Brain microvascular endothelial cell (primary cell): ENCODE results near the gene ABTB1.

Experiments
- DNase-seq: peaks from one replicate; pipeline ENCODE4 v3.0.0-alpha.2; 2020
- H3K27ac ChIP-seq: fragments of 250-450 bp; sonication (Bioruptor Pico); 2 replicates; pipeline ENCODE4 v1.5.1; 2020; ENCODE audit warnings: mild to moderate bottlenecking, moderate library complexity
- H3K27me3 ChIP-seq: fragments of 250-450 bp; sonication (Bioruptor Pico); replicated peaks from 2 replicates; pipeline ENCODE4 v1.5.1; 2020; ENCODE audit warnings: mild to moderate bottlenecking
- H3K36me3 ChIP-seq: fragments of 250-450 bp; sonication (Bioruptor Pico); replicated peaks from 2 replicates; pipeline ENCODE4 v1.5.1; 2020; ENCODE audit warnings: mild to moderate bottlenecking
- H3K4me3 ChIP-seq: 2 replicates; pipeline ENCODE4 v1.5.1; 2011; ENCODE audit warnings: low read depth, mild to moderate bottlenecking, control low read depth, low read length, moderate library complexity
- in situ Hi-C: cut with HindIII; loops from 2 replicates; pipeline ENCODE4 v1.10.0; 2017; ENCODE audit warnings: low sequenced_read_pairs, low pct_ligation_motif_present
- TF ChIP-seq, protein P1 (sequence below): IDR thresholded peaks from 2 replicates; pipeline ENCODE4 v1.5.1; 2011; ENCODE audit warnings: low read depth, mild to moderate bottlenecking, moderate library complexity, low read length, control low read depth, inconsistent platforms; ENCODE audit errors: missing control alignments

ABTB1 gene

DNA sequence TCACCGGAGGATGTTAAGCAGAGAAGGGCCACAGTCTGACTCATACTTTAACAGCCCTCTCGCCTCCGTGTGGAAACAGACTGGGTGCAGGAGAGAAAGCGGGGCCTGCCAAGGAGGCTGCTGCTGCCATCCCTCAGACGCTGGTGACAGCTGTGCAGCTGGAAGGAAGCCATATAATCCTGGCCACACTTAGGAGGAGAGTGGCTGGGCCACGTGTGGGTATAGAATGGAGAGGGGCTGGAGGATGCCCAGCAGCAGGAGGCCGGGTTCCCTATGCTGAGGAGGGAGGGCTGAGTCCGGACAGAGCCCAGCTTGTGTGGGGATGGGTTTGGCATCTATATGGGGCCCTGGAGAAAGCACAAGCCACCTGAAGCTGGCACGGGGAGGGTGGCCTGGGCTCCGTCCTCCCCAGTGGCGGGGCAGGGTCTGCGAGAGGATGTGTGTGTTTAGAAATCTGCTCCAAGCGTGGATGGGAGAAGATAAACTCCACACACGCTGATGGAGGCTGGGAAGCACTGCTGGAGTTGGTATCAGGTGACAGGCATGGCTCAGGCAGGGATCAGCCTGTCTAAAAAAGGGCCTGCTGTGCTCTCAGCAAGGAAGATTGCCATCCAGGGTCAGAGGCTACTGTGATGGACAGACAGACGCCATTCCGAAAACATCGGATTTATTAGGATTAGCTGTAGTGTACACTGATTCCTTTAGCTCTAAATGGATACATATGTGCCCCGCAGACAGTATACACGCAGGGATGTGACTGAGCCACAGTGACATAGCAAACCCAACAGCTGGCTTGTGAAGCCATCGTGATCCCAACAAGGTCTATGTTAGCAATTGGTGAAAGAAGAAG, 15.9 kb downstream of the ABTB1 start:
- H3K27me3 ChIP-seq = no peaks in the 10 kb centered on the region
- H3K36me3 ChIP-seq = no peaks in the 10 kb centered on the region
- TF ChIP-seq, protein P1, sequence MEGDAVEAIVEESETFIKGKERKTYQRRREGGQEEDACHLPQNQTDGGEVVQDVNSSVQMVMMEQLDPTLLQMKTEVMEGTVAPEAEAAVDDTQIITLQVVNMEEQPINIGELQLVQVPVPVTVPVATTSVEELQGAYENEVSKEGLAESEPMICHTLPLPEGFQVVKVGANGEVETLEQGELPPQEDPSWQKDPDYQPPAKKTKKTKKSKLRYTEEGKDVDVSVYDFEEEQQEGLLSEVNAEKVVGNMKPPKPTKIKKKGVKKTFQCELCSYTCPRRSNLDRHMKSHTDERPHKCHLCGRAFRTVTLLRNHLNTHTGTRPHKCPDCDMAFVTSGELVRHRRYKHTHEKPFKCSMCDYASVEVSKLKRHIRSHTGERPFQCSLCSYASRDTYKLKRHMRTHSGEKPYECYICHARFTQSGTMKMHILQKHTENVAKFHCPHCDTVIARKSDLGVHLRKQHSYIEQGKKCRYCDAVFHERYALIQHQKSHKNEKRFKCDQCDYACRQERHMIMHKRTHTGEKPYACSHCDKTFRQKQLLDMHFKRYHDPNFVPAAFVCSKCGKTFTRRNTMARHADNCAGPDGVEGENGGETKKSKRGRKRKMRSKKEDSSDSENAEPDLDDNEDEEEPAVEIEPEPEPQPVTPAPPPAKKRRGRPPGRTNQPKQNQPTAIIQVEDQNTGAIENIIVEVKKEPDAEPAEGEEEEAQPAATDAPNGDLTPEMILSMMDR = no peak
- H3K27ac ChIP-seq = no peak overlapping the region
- in situ Hi-C loops = no loop called here
- no peak overlapping the region for H3K4me3 ChIP-seq
- DNase-seq = peak; percentile 25

DNA sequence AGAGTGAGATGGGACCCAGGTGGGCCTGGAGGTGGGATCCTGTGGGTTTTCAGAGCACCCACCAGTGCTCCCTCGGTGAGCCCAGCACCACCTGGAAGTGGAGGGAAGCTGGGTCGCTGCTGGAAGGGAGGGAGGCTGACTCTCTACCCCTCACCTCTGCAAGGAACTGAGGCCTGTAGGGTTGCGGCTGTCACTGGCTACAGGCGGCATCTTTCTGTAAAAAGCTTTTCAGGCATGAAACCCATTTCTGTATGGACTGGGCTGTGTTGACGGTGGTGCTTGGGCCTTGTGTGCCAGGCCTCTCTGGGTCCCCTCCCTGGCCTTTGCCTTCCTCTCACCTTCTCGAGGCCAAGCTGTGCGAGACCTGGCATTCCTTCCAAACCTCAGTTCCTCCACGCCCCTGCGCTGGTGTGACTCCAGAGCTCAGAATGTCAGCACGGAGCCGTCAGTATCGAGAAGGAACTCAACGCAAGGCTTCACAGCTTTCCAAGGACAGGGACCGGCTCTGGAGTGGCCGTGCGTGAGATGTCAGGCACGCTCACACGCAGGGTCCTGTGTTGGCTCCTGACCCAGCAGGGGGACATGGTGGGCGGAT, 16.6 kb downstream of the ABTB1 start:
- peak overlapping the region; percentile 62 for H3K27ac ChIP-seq
- TF ChIP-seq, protein P1 = no peak
- in situ Hi-C loops = no loop called here
- H3K4me3 ChIP-seq = no peak overlapping the region
- no peaks in the 10 kb centered on the region for H3K36me3 ChIP-seq
- no peak for DNase-seq
- H3K27me3 ChIP-seq = no peaks in the 10 kb centered on the region

DNA sequence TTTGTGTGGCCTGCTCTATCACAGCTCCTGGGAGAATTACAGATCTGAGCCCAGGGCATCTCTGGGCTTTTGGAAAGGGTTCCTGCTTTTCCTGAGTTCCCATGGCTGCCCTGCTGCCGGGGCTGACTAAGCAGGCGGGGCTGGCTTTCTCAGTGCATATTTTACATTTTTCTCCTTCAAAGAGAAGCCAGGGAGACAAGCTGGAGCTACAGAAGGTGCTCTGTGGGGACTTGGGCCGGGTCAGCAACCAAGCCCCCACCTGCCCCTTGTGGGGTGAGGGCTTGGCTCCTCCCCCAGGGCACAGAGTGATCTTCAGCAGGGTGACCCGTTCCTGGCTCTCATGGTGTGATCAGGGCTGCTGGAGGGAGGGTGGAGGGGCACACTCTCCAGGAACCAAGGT, 17.4 kb downstream of the ABTB1 start:
- Histone ChIP-seq H3K27ac (peak overlapping the region; percentile 62), H3K4me3 (no peak overlapping the region), H3K36me3 (no peaks in the 10 kb centered on the region), H3K27me3 (no peaks in the 10 kb centered on the region)
- peak; percentile 69 for DNase-seq
- TF ChIP-seq, protein P1 = no peak
- in situ Hi-C loops = no loop called here

DNA sequence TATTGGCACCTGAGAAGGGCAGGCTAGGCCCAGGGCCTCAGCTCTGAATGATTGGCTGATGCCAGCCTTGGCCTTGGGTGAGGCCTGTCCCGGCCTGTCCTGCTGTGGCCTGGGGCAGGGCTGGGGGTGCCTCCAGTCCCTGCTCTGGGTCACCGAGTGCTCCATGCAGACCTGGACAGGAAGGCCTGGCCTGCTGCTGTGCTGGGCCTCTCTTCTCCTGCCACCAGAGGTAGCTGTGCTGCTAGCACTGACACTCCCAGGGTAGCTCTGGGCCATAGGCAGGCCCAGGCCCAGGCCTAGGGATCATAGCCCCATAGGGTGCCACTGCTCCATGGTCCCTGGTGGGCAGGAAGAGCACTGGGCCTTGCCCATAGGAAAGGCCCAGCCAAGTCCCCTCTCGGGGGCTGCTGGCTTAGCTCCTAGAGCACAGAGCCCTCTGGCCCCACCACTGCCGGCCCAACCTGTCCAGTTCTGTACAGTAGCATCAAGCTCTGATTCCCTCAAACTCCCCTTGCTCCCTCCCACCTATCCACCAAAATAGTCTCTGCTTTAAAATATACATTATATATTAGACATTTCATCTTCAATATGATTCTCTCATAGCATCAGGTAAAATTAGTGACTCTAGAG, 18.2 kb downstream of the ABTB1 start:
- TF ChIP-seq, protein P1 = peak; percentile 93
- Histone ChIP-seq H3K4me3 (no peak overlapping the region), H3K27me3 (no peaks in the 10 kb centered on the region), H3K36me3 (no peaks in the 10 kb centered on the region), H3K27ac (peak overlapping the region; percentile 62)
- in situ Hi-C loops = no loop called here
- DNase-seq = peak; percentile 77

DNA sequence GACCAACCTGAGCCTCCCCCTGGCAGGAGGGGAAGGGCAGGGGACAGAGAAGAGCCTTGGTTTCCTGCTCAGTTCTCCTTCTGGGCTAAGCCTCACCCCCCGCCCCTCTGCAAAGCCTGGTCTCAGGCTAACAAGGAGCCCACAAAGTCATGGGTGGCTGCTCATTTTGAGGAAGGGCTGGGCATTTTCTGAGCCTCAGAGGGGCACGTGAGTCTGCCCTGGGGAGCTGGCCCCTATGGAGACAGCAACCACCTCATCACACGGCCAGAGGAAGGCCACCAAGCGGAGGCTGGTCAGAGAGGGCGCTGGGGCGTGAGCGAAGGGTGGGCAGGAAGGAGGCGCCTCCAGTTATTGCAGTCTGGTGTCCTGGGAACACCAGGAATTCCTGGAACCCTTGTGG, 18.7 kb downstream of the ABTB1 start:
- H3K27me3 ChIP-seq = no peaks in the 10 kb centered on the region
- H3K36me3 ChIP-seq = no peaks in the 10 kb centered on the region
- H3K27ac ChIP-seq = no peak overlapping the region
- no peak for DNase-seq
- TF ChIP-seq, protein P1 = no peak
- H3K4me3 ChIP-seq = no peak overlapping the region
- in situ Hi-C loops = no loop called here
